ENCODE measurements around the gene SAP30BP. TPM values are rescaled to one million over a fixed set of nuclear protein-coding genes. Genes with fewer than 3 reads are reported as not detected.

The SAP30BP gene
- total and polyA plus RNA-seq, 2 donors (not counting 3 experiments of a cell fraction or from before 2014, with no cell fraction given), result 116 to 151 TPM

DNA sequence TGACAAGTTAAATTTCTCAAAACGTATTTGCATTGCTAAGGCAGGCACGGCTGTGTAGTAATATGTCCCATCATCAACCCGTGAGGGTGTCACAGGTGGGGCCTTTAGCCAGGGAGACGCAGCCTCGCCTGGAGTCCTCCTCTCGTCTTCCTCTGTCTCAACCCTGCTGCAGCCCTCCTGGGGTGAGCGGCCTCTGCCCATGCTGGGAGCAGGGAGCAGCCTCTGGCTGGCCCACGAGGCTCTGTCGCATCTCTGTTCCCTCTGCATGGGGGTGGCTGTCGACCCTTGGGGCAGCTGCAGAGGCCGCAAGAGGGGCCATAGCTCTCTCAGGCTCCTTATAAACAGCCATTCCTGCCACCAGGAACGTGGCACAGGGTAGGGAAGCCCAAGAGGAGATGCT is 34.7 kb upstream of the SAP30BP start:
- ChIA-PET POLR2A (interaction anchor here (0.6 to 1.6 kb wide), 3 partner anchors 25 to 117 kb away, joined by 5 to 9 read pairs (median 7); no protein-coding TSS in a partner anchor), CTCF (interaction anchor here (0.6 to 16.3 kb wide), 45 partner anchors 8 to 309 kb away, joined by 3 to 625 read pairs (median 7); partner anchors contain the start of genes GALK1, GRB2, ITGB4 and RECQL5)
- no peaks in the 10 kb centered on the region for H3K36me3 ChIP-seq (ENCODE audit: control insufficient read depth in 2 of 2, extremely low read depth in 1 of 2, insufficient read depth in 2 of 2, low read length in 2 of 2)
- FAIRE-seq, result no peak
- H3K9me1 ChIP-seq (replicated peaks; ENCODE audit: control insufficient read depth, extremely low read depth, insufficient read depth, low read length), result no peaks in the 10 kb centered on the region
- H3K4me3 ChIP-seq (replicated peaks in 1 of 3; ENCODE audit: insufficient read depth in 1 of 3, low read depth in 1 of 3, low read length in 3 of 3), result no peak overlapping the region
- H3K9ac ChIP-seq (replicated peaks; ENCODE audit: extremely low read depth, insufficient read depth, low read length), result no peak overlapping the region
- peaks cover 12% of the 10 kb centered on the region for H3K4me1 ChIP-seq (ENCODE audit: control insufficient read depth, extremely low read depth, insufficient read depth, low read length)
- H3K79me2 ChIP-seq (ENCODE audit: control insufficient read depth, insufficient read depth, low read length), result no peaks in the 10 kb centered on the region
- intact Hi-C loops (cut with micrococcal nuclease) (no loop called here), dilution Hi-C loops (cut with MboI; ENCODE audit: extremely low pct_ligation_motif_present, low sequenced_read_pairs) (no loop called here)
- no peak overlapping the region for H3K4me2 ChIP-seq (ENCODE audit: insufficient read depth, low read length)
- no peak for DNase-seq (ENCODE audit: low read depth, low spot score)
- H2AFZ ChIP-seq (ENCODE audit: low read depth, low read length), result no peak overlapping the region
- H3K27ac ChIP-seq (ENCODE audit: insufficient read depth, low read depth, low read length), result no peak overlapping the region
- TF ChIP-seq GATA2 (IDR thresholded peaks at IDR 0.05; ENCODE audit: insufficient read depth, insufficient read length, low read depth, low read length) (no peak), FOS (IDR thresholded peaks at IDR 0.05; ENCODE audit: borderline replicate concordance, insufficient read depth, low read length) (no peak), MYC (IDR thresholded peaks at IDR 0.05; ENCODE audit: low read depth, low read length) (no peak), JUN (IDR thresholded peaks at IDR 0.05; ENCODE audit: borderline replicate concordance, insufficient read depth, insufficient read length, low read depth) (no peak), EZH2 (IDR thresholded peaks at IDR 0.05; ENCODE audit: borderline replicate concordance, low read depth, low read length, severe bottlenecking) (no peak), POLR2A (IDR thresholded peaks at IDR 0.05; ENCODE audit: low read depth, low read length) (no peak), POLR2AphosphoS5 (IDR thresholded peaks at IDR 0.05; ENCODE audit: insufficient read depth, low read depth, low read length) (no peak)
- TF ChIP-seq, protein P1, sequence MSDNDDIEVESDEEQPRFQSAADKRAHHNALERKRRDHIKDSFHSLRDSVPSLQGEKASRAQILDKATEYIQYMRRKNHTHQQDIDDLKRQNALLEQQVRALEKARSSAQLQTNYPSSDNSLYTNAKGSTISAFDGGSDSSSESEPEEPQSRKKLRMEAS (IDR thresholded peaks at IDR 0.05; ENCODE audit: insufficient read depth, insufficient read length), result no peak
- TF ChIP-seq, protein P2, sequence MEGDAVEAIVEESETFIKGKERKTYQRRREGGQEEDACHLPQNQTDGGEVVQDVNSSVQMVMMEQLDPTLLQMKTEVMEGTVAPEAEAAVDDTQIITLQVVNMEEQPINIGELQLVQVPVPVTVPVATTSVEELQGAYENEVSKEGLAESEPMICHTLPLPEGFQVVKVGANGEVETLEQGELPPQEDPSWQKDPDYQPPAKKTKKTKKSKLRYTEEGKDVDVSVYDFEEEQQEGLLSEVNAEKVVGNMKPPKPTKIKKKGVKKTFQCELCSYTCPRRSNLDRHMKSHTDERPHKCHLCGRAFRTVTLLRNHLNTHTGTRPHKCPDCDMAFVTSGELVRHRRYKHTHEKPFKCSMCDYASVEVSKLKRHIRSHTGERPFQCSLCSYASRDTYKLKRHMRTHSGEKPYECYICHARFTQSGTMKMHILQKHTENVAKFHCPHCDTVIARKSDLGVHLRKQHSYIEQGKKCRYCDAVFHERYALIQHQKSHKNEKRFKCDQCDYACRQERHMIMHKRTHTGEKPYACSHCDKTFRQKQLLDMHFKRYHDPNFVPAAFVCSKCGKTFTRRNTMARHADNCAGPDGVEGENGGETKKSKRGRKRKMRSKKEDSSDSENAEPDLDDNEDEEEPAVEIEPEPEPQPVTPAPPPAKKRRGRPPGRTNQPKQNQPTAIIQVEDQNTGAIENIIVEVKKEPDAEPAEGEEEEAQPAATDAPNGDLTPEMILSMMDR (IDR thresholded peaks at IDR 0.05; ENCODE audit: extremely low read depth in 1 of 2, insufficient read depth in 1 of 2, low read depth in 1 of 2, low read length in 2 of 2), result no peak
- H3K9me3 ChIP-seq (replicated peaks; ENCODE audit: control insufficient read depth, insufficient read depth, low read length), result no peaks in the 10 kb centered on the region
- no peaks in the 10 kb centered on the region for H3K27me3 ChIP-seq (ENCODE audit: control insufficient read depth in 2 of 2, insufficient read depth in 2 of 2, low read length in 2 of 2)
- no peaks in the 10 kb centered on the region for H4K20me1 ChIP-seq (replicated peaks; ENCODE audit: control insufficient read depth, extremely low read depth, insufficient read depth, low read length)
- BruUV-seq (replicated peaks), result no TSS peak

All from endothelial cell of umbilical vein (primary cell).